K562 (cell line): ENCODE results near the gene EPHB1. TPM values are rescaled to one million over a fixed set of nuclear protein-coding genes. Genes with fewer than 3 reads are reported as not detected.

ENCODE experiments used
- ATAC-seq: fragments of 200-7000 bp; cut with Tn5 transposase; 3 replicates; pipeline ENCODE4 v1.9.1; 2020; ENCODE audit warnings: moderate library complexity
- BruUV-seq: library from RNA; stranded (reverse); fragments of 400-500 nt; replicated peaks from 2 replicates; lab custom pipeline; 2021; lab: Mats Ljungman, UMichigan
- CTCF ChIA-PET: fragments of 300-600 bp; formaldehyde crosslinking; extraction: SDS; loops from one replicate; lab custom pipeline; 2021; ENCODE audit warnings: low intra/inter-chr PET ratio; lab: Yijun Ruan, JAX
- POLR2A ChIA-PET: fragments of 300-600, 350-650 bp; sonication (Branson Sonifier 250); formaldehyde crosslinking; extraction: SDS; loops from one replicate; lab custom pipeline; 2021; ENCODE audit warnings: antibody characterized with exemption, inconsistent platforms; lab: Yijun Ruan, JAX
- DNase-seq, 4 experiments: peaks; one replicate each; pipeline versions ENCODE4 v3.0.0 to v3.0.0-alpha.2; 2011 to 2018; ENCODE audit warnings: low spot score in 3 of 4, mixed read lengths in 3 of 4; ENCODE audit errors: extremely low read depth in 1 of 4
- FAIRE-seq: peaks from 2 replicates; lab custom pipeline; 2011; peaks lifted over from hg19 to GRCh38; lab: Jason Lieb, UNC
- H2AFZ ChIP-seq: 2 replicates; pipeline ENCODE4 v1.6.0; 2011; ENCODE audit warnings: low read depth, low read length, control low read depth, inconsistent platforms
- H3K27ac ChIP-seq: fragments of 200-600 bp; 3 replicates; pipeline ENCODE4 v1.8.0; 2011; ENCODE audit warnings: low read depth, mild to moderate bottlenecking, control low read depth, inconsistent platforms, low read length, moderate library complexity, mixed read lengths; ENCODE audit errors: extremely low read depth
- H3K27me3 ChIP-seq, 2 experiments: fragments of 300-600 bp in 1 of 2; 2 replicates in 1 of 2; 3 replicates in 1 of 2; pipeline versions ENCODE4 v1.6.0 to v1.8.0; 2011; ENCODE audit warnings: inconsistent platforms in 2 of 2, low read length in 2 of 2, mild to moderate bottlenecking in 1 of 2, mixed read lengths in 1 of 2, moderate library complexity in 1 of 2; ENCODE audit not compliant: control insufficient read depth in 2 of 2, insufficient read depth in 2 of 2
- H3K36me3 ChIP-seq: fragments of 300-600 bp; 3 replicates; pipeline ENCODE4 v1.8.0; 2011; ENCODE audit warnings: mild to moderate bottlenecking, low read length, inconsistent platforms; ENCODE audit not compliant: control insufficient read depth, insufficient read depth
- H3K4me1 ChIP-seq, 2 experiments: fragments of 200-600 bp in 1 of 2; replicated peaks in 1 of 2; 2 replicates in 1 of 2; 3 replicates in 1 of 2; pipeline versions ENCODE4 v1.5.1 to v1.8.0; 2011; ENCODE audit warnings: inconsistent platforms in 2 of 2, low read length in 2 of 2, mild to moderate bottlenecking in 1 of 2, mixed read lengths in 1 of 2, moderate library complexity in 1 of 2; ENCODE audit not compliant: control insufficient read depth in 2 of 2, insufficient read depth in 2 of 2
- H3K4me2 ChIP-seq: 2 replicates; pipeline ENCODE4 v1.6.1; 2011; ENCODE audit warnings: low read length, control low read depth, inconsistent platforms, mixed read lengths; ENCODE audit not compliant: insufficient read depth
- H3K4me3 ChIP-seq: fragments of 200-600 bp; sonication (generic), shearing (Covaris generic); 2 replicates; pipeline ENCODE4 v1.5.1; 2016; ENCODE audit warnings: control low read depth, inconsistent platforms
- H3K79me2 ChIP-seq: fragments of 200-600 bp; 3 replicates; pipeline ENCODE4 v1.8.0; 2011; ENCODE audit warnings: low read length, inconsistent platforms; ENCODE audit not compliant: control insufficient read depth, insufficient read depth
- H3K9ac ChIP-seq, 2 experiments: 2 replicates each; pipeline versions ENCODE4 v1.6.0 to v1.6.1; 2011; ENCODE audit warnings: low read depth in 2 of 2, low read length in 2 of 2, control low read depth in 1 of 2, inconsistent platforms in 1 of 2, mild to moderate bottlenecking in 1 of 2, mixed read lengths in 1 of 2; ENCODE audit not compliant: insufficient read depth in 1 of 2
- H3K9me1 ChIP-seq: one replicate; pipeline ENCODE4 v1.6.0; 2011; ENCODE audit warnings: inconsistent platforms, mild to moderate bottlenecking, low read length, moderate library complexity; ENCODE audit not compliant: control insufficient read depth, insufficient read depth
- H3K9me3 ChIP-seq: replicated peaks from 2 replicates; pipeline ENCODE4 v1.5.1; 2011; ENCODE audit warnings: low read depth, low read length, inconsistent platforms; ENCODE audit not compliant: control insufficient read depth, insufficient read depth
- H4K20me1 ChIP-seq: replicated peaks from 2 replicates; pipeline ENCODE4 v1.6.1; 2011; ENCODE audit warnings: low read length, inconsistent platforms, mixed read lengths; ENCODE audit not compliant: control insufficient read depth, insufficient read depth
- BCLAF1 ChIP-seq, 2 experiments: fragments of 450-650 bp in 1 of 2; IDR thresholded peaks; 2 replicates each; pipeline ENCODE4 v1.6.1; 2011 to 2017; ENCODE audit warnings: low read depth in 2 of 2, antibody characterized with exemption in 1 of 2, borderline replicate concordance in 1 of 2, low read length in 1 of 2, mild to moderate bottlenecking in 1 of 2, mixed read lengths in 1 of 2; ENCODE audit not compliant: control insufficient read depth in 1 of 2
- GTF2B ChIP-seq: IDR thresholded peaks from 2 replicates; pipeline ENCODE4 v1.6.1; 2011; ENCODE audit not compliant: insufficient read length; ENCODE audit errors: extremely low read depth
- HDAC1 ChIP-seq, 2 experiments: fragments of 450-650 bp; IDR thresholded peaks; 2 replicates each; pipeline ENCODE4 v1.6.1; 2016 to 2017; ENCODE audit warnings: inconsistent platforms in 1 of 2, mild to moderate bottlenecking in 1 of 2, moderate library complexity in 1 of 2
- KDM5B ChIP-seq: fragments of 200-600 bp; sonication (generic); IDR thresholded peaks from 2 replicates; pipeline ENCODE4 v1.6.1; 2012; ENCODE audit warnings: low read depth, mild to moderate bottlenecking, moderate library complexity, low read length, control low read depth, inconsistent platforms; ENCODE audit not compliant: insufficient replicate concordance
- OTX1 ChIP-seq: fragments of 450-650 bp; formaldehyde crosslinking; IDR thresholded peaks from 2 replicates; pipeline ENCODE4 v1.4.0; 2022; ENCODE audit warnings: mild to moderate bottlenecking
- PHB2 ChIP-seq: fragments of 450-650 bp; IDR thresholded peaks from 2 replicates; pipeline ENCODE4 v1.6.1; 2017; ENCODE audit warnings: low read depth
- PRDM10 ChIP-seq: fragments of 450-650 bp; IDR thresholded peaks from 2 replicates; pipeline ENCODE4 v1.6.1; 2018; ENCODE audit not compliant: partially characterized antibody
- RBM39 ChIP-seq: fragments of 200-400 bp; formaldehyde crosslinking; optimal IDR thresholded peaks from 2 replicates; pipeline ENCODE3; 2018; ENCODE audit warnings: low read depth, low read length
- RFX7 ChIP-seq: fragments of 250-450 bp; sonication (Bioruptor Pico); IDR thresholded peaks from 2 replicates; pipeline ENCODE4 v1.5.1; 2021; ENCODE audit warnings: mild to moderate bottlenecking
- SIN3A ChIP-seq, 2 experiments: fragments of 150-350 bp in 1 of 2; IDR thresholded peaks; 2 replicates each; pipeline ENCODE4 v1.6.1; 2011 to 2016; ENCODE audit warnings: borderline replicate concordance in 2 of 2, low read depth in 2 of 2, low read length in 2 of 2, mild to moderate bottlenecking in 2 of 2, moderate library complexity in 2 of 2; ENCODE audit not compliant: control insufficient read depth in 1 of 2
- SLC30A9 ChIP-seq: fragments of 250-450 bp; sonication (Bioruptor Pico); IDR thresholded peaks from 2 replicates; pipeline ENCODE4 v1.8.0; 2022; ENCODE audit warnings: mild to moderate bottlenecking, moderate library complexity
- SREBF2 ChIP-seq: sonication (generic); formaldehyde crosslinking; IDR thresholded peaks from 2 replicates; pipeline ENCODE4 v1.4.0; 2020; ENCODE audit warnings: mild to moderate bottlenecking, missing genetic modification reagents
- TAL1 ChIP-seq: fragments of 450-650 bp; IDR thresholded peaks from 2 replicates; pipeline ENCODE4 v1.6.1; 2016; ENCODE audit warnings: mild to moderate bottlenecking
- ZFP30 ChIP-seq: fragments of 250-450 bp; sonication (Bioruptor Pico); IDR thresholded peaks from 2 replicates; pipeline ENCODE4 v1.8.0; 2022; ENCODE audit warnings: moderate library complexity, mild to moderate bottlenecking, inconsistent platforms, borderline replicate concordance
- ZKSCAN8 ChIP-seq: fragments of 200-800 bp; sonication (Bioruptor generic); IDR thresholded peaks from 2 replicates; pipeline ENCODE4 v1.6.1; 2016; ENCODE audit warnings: missing genetic modification characterization, missing compliant biosample characterization
- ZNF217 ChIP-seq: sonication (generic); formaldehyde crosslinking; IDR thresholded peaks from 2 replicates; pipeline ENCODE4 v1.8.0; 2022; ENCODE audit warnings: mild to moderate bottlenecking, missing genetic modification reagents
- ZSCAN32 ChIP-seq: fragments of 450-650 bp; formaldehyde crosslinking; IDR thresholded peaks from 2 replicates; pipeline ENCODE4 v1.4.0; 2020; ENCODE audit warnings: mild to moderate bottlenecking, moderate library complexity
- WGBS: fragments of 100-300 bp; shearing (Covaris generic); methylation state at CpG from one replicate; pipeline ENCODE4 v1.1.6; 2016; ENCODE audit warnings: low coverage, mixed read lengths; ENCODE audit not compliant: insufficient coverage; ENCODE audit errors: missing lambda C conversion rate; 5-methylcytosine and 5-hydroxymethylcytosine counted together
- in situ Hi-C: fragments of 300-500 bp; cut with MboI; formaldehyde crosslinking; loops from 4 replicates; pipeline ENCODE4 v1.15.0; 2018; ENCODE audit warnings: inconsistent platforms, mixed read lengths
- intact Hi-C: fragments of 100-400 bp; cut with micrococcal nuclease; formaldehyde crosslinking; loops from 2 replicates; pipeline ENCODE4 v1.14.2; 2022
- polyA plus RNA-seq, 8 experiments: library from polyadenylated mRNA; depleted of rRNA in 4 of 8; stranded (reverse) in 5 of 8; unstranded in 3 of 8; fragments of >200 nt; fragmentation: Nextera tagmentation in 2 of 8; fragmentation: Illumina TruSeq in 1 of 8; extraction: Ambion mirVana in 2 of 8; extraction: Trizol in 1 of 8; gene quantifications; 2 replicates each; pipeline versions ENCODE4 v1.2.1 to v1.2.3, GENCODE V29; 2011 to 2014; ENCODE audit warnings: inconsistent platforms in 1 of 8, missing spikeins in 1 of 8
- total RNA-seq, 7 experiments: library from RNA; depleted of rRNA in 6 of 7; stranded (reverse); fragments of >200 nt in 6 of 7; fragmentation: Illumina TruSeq in 2 of 7; extraction: Trizol in 2 of 7; gene quantifications; 2 replicates each; pipeline versions ENCODE4 v1.2.1 to v1.2.3, GENCODE V29; 2011 to 2021; ENCODE audit warnings: low replicate concordance in 1 of 7

The EPHB1 gene
- total and polyA plus RNA-seq, 9 of the 15 experiments (the other 6 are each of a cell fraction or from before 2014, with no cell fraction given): 0.29 TPM; not detected in 8

GRCh38 chr3:135147657-135148056 is 352.6 kb downstream of the EPHB1 start:
- DNase-seq (no peak), ATAC-seq (no peak), FAIRE-seq (no peak)
- H3K9ac ChIP-seq: no peak overlapping the region
- H3K79me2 ChIP-seq: no peaks in the 10 kb centered on the region
- H3K4me2 ChIP-seq: no peak overlapping the region
- H4K20me1 ChIP-seq: no peaks in the 10 kb centered on the region
- no peak overlapping the region for H2AFZ ChIP-seq
- H3K27me3 ChIP-seq: no peaks in the 10 kb centered on the region
- ChIA-PET POLR2A (no interaction called here), CTCF (no interaction called here)
- in situ Hi-C loops: no loop called here
- H3K4me1 ChIP-seq: no peaks in the 10 kb centered on the region
- H3K36me3 ChIP-seq: no peaks in the 10 kb centered on the region
- H3K27ac ChIP-seq: no peak overlapping the region
- BruUV-seq: no TSS peak
- H3K9me1 ChIP-seq: no peaks in the 10 kb centered on the region
- WGBS: 0% methylated on average over 2 of the region's 3 CpGs
- H3K4me3 ChIP-seq: no peak overlapping the region
- intact Hi-C loops: no loop called here
- TF ChIP-seq ZKSCAN8 (CRISPR knock-in tag) (no peak), RBM39 (no peak), BCLAF1 (IDR thresholded peaks at IDR 0.05; ENCODE audit: borderline replicate concordance in 1 of 2, control insufficient read depth in 1 of 2, low read depth in 2 of 2, low read length in 1 of 2) (no peak), OTX1 (no peak), SIN3A (IDR thresholded peaks at IDR 0.05; ENCODE audit: borderline replicate concordance in 2 of 2, control insufficient read depth in 1 of 2, low read depth in 2 of 2, low read length in 2 of 2) (no peak), TAL1 (no peak), GTF2B (no peak), ZFP30 (no peak), SREBF2 (no peak), PRDM10 (no peak), SLC30A9 (CRISPR knock-in tag) (no peak), ZNF217 (CRISPR knock-in tag) (no peak), KDM5B (no peak), HDAC1 (IDR thresholded peaks at IDR 0.05) (no peak), RFX7 (CRISPR knock-in tag) (no peak), ZSCAN32 (CRISPR knock-in tag) (no peak), PHB2 (no peak)
- H3K9me3 ChIP-seq: no peaks in the 10 kb centered on the region
